Endothelial cell (in vitro differentiated cells): Measurements from ENCODE around the gene DPAGT1. TPM values are rescaled to one million over a fixed set of nuclear protein-coding genes. Genes with fewer than 3 reads are reported as not detected.

Experiments
- DNase-seq: peaks from one replicate; pipeline ENCODE4 v3.0.0; 2021; ENCODE audit warnings: low spot score
- H3K27ac Mint-ChIP-seq: one replicate; pipeline ENCODE4 v1.8.0; 2021; ENCODE audit warnings: mixed read lengths, inconsistent platforms; ENCODE audit not compliant: unreplicated experiment
- H3K27me3 Mint-ChIP-seq: one replicate; pipeline ENCODE4 v1.8.0; 2021; ENCODE audit warnings: mild to moderate bottlenecking, moderate library complexity, mixed read lengths, inconsistent platforms; ENCODE audit not compliant: unreplicated experiment
- H3K36me3 Mint-ChIP-seq: one replicate; pipeline ENCODE4 v1.8.0; 2021; ENCODE audit warnings: mild to moderate bottlenecking, low read depth, mixed read lengths, inconsistent platforms; ENCODE audit not compliant: unreplicated experiment
- H3K4me1 Mint-ChIP-seq: one replicate; pipeline ENCODE4 v1.8.0; 2021; ENCODE audit warnings: mild to moderate bottlenecking, mixed read lengths, inconsistent platforms; ENCODE audit not compliant: unreplicated experiment
- H3K4me3 Mint-ChIP-seq: one replicate; pipeline ENCODE4 v1.8.0; 2021; ENCODE audit warnings: mild to moderate bottlenecking, mixed read lengths, inconsistent platforms; ENCODE audit not compliant: unreplicated experiment
- H3K9me3 Mint-ChIP-seq: one replicate; pipeline ENCODE4 v1.8.0; 2021; ENCODE audit warnings: mixed read lengths, inconsistent platforms; ENCODE audit not compliant: unreplicated experiment
- long read RNA-seq: library from polyadenylated mRNA; unstranded; transcript quantifications from one replicate; pipeline ENCODE4 v2.0.0, GENCODE V29; 2020; ENCODE audit not compliant: unreplicated experiment
- total RNA-seq: library from RNA; stranded (reverse); fragmentation: NEBNext Ultra II Directional; extraction: Animal tissue kit (Norgen Biotek cat#: 25700); gene quantifications from one replicate; pipeline ENCODE4 v1.2.1, GENCODE V29; 2021; ENCODE audit not compliant: unreplicated experiment
- TF ChIP-seq, protein P1 (sequence below): fragments of 200-600 bp; sonication (generic); IDR thresholded peaks from one replicate; pipeline ENCODE4 v1.5.0; 2021; ENCODE audit warnings: antibody characterized with exemption; ENCODE audit not compliant: unreplicated experiment

Gene DPAGT1
- total RNA-seq: 53.2 TPM
- long read RNA-seq, transcript DPAGT1-201 (9 exons, 2,205 nt): major isoform, 21 of 41 reads
- long read RNA-seq, partial matches to known transcripts: 9 of 41 reads
- long read RNA-seq, other reads (novel, unspliced or antisense): 10 of 41 reads

DNA sequence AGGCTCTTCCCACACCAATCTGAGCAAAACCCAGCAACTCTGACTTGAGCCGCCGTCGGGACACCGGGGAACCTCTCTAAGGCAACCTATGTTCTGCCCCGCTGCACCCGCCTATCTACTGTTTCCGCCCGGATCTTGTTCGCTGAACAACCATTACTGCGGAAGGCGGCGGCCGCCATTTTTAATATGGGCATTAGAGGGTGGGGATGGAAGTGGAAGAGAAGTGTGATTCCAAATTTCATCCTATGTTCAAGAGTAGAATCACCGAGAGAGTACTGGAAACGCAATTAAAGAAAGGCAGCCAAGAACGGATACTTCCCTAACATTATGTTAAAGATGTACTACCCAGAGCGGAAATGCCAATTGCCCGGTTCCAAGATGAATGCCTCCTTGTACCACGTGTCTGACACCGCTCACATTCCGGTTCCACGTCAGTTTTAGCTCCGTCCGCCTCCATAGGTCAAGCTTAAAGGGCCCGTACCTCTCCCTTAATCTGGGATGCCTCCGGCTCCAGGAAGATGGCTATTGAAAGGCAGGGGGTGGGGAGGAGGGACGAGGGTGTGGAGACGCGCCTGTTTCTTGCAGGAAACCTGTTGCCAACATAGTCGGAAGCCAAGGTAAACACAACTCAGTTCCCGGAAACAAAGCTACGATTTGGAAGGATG, at the start of gene DPAGT1:
DPAGT1 (minus strand) TSS at position 95 of the 665 bp plus-strand sequence. CDS start 198 bp downstream, outside the sequence.
- H3K4me1 Mint-ChIP-seq: peaks cover 34% of the 10 kb centered on the region
- peak; percentile 73 for DNase-seq
- H3K27me3 Mint-ChIP-seq: peaks cover 7% of the 10 kb centered on the region
- TF ChIP-seq, protein P1, sequence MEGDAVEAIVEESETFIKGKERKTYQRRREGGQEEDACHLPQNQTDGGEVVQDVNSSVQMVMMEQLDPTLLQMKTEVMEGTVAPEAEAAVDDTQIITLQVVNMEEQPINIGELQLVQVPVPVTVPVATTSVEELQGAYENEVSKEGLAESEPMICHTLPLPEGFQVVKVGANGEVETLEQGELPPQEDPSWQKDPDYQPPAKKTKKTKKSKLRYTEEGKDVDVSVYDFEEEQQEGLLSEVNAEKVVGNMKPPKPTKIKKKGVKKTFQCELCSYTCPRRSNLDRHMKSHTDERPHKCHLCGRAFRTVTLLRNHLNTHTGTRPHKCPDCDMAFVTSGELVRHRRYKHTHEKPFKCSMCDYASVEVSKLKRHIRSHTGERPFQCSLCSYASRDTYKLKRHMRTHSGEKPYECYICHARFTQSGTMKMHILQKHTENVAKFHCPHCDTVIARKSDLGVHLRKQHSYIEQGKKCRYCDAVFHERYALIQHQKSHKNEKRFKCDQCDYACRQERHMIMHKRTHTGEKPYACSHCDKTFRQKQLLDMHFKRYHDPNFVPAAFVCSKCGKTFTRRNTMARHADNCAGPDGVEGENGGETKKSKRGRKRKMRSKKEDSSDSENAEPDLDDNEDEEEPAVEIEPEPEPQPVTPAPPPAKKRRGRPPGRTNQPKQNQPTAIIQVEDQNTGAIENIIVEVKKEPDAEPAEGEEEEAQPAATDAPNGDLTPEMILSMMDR: no peak
- no peaks in the 10 kb centered on the region for H3K9me3 Mint-ChIP-seq
- H3K4me3 Mint-ChIP-seq: peak within 1 kb of the TSS; percentile 93
- peaks cover 26% of the 10 kb centered on the region for H3K36me3 Mint-ChIP-seq
- H3K27ac Mint-ChIP-seq: peak within 1 kb of the TSS; percentile 97

DNA sequence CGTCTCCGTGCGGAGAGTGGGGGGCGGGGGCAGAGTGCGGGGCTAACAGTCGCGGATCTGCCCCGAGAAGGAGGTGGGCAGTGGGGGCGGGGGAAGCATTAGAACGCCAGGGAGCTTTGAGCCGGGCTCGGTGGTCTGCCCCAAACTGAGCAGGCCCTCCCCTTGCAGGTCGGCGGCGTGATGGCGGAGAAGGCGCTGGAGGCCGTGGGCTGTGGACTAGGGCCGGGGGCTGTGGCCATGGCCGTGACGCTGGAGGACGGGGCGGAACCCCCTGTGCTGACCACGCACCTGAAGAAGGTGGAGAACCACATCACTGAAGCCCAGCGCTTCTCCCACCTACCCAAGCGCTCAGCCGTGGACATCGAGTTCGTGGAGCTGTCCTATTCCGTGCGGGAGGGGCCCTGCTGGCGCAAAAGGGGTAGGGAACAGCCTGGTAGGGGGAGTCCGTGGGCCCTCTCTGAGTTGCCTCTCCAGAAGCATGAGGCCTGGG, 48.2 kb upstream of the DPAGT1 start:
- H3K27ac Mint-ChIP-seq: no peak overlapping the region
- DNase-seq: no peak
- no peaks in the 10 kb centered on the region for H3K9me3 Mint-ChIP-seq
- H3K4me1 Mint-ChIP-seq: peaks cover 6% of the 10 kb centered on the region
- TF ChIP-seq, protein P1: no peak
- peaks cover 29% of the 10 kb centered on the region for H3K27me3 Mint-ChIP-seq
- H3K4me3 Mint-ChIP-seq: peak overlapping the region; percentile 49
- no peaks in the 10 kb centered on the region for H3K36me3 Mint-ChIP-seq

DNA sequence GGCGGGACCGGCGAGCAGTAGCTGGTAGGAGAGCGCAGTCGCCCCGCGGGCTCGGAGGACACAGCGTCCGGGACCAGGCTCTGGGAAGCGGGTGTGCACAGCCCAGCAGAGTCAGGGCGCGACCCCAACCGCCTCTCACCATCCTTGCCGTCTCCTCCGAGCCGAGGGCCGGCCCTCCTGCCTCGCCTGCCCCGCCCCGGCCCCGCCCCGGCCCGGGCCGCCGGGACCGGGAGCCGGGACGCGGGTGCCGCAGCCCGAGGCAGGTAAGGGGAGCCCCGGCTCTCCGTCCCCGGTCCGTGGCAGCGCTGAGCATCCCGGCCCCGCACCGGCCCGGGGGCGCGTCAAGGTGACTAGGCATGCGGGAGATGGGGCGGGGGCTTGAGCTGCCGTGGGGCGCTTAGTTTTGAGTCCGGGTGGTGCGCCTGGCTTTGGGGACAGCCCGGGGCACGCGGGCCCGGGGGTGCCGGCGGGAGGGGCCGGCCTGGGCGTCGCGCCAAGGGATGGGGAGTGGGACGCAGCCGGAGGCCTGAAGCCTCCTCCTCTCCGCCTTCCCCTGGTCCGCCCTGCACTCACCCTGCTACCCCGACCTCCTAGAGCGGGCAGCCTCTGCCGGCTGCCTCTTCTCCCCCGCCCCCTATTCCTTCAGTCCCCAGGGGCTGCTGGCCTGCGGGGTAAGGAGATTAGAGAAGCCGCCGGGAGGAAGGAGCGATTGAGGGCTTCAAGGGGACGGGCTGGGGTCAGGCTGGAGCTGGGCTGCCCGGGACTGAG, 47.5 kb upstream of the DPAGT1 start, which contains the start of gene ABCG4:
ABCG4 (plus strand) TSS at position 35 of the 768 bp plus-strand sequence. CDS start 914 bp downstream, outside the sequence.
- TF ChIP-seq, protein P1: no peak
- no peaks in the 10 kb centered on the region for H3K36me3 Mint-ChIP-seq
- H3K27me3 Mint-ChIP-seq: peaks cover 26% of the 10 kb centered on the region
- DNase-seq: peak; percentile 30
- H3K4me3 Mint-ChIP-seq: peak within 1 kb of the TSS; percentile 89
- H3K27ac Mint-ChIP-seq: no peak within 1 kb of the TSS
- H3K9me3 Mint-ChIP-seq: no peaks in the 10 kb centered on the region
- peaks cover 6% of the 10 kb centered on the region for H3K4me1 Mint-ChIP-seq

DNA sequence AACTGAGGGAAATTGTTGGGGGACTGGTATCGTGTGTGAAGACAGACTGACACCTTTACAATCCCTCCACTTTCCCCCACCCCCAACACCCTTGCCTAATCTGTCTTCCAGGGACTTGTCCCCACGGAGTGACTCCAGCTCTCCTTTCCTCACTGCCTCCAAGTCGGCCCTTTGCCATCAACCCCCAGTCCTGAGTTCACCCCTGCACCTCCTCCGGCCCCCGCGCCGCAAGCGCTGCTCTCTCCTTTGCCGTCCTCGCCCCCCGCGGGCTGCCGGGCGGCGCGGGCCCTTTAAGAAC, 47.0 kb upstream of the DPAGT1 start:
- Mint-ChIP-seq H3K27me3 (peaks cover 26% of the 10 kb centered on the region), H3K9me3 (no peaks in the 10 kb centered on the region), H3K4me3 (peak overlapping the region; percentile 89), H3K4me1 (peaks cover 6% of the 10 kb centered on the region), H3K36me3 (no peaks in the 10 kb centered on the region), H3K27ac (no peak overlapping the region)
- no peak for DNase-seq
- TF ChIP-seq, protein P1: no peak
